Stimulated activated CD4-positive, alpha-beta T cell treated with anti-CD3 and anti-CD28 coated beads, Interleukin-4, amount 100 ng/mL, for 1 hour (primary cell): ENCODE results near the gene GCN1.
"Not testable (repeated sequence)": the region's sequence is repeated elsewhere in the genome, so short reads cannot be mapped to it uniquely, and the experiment has no call there.

Experiments
- DNase-seq: peaks from one replicate; pipeline ENCODE4 v3.0.0-alpha.2; 2020

Gene GCN1

DNA sequence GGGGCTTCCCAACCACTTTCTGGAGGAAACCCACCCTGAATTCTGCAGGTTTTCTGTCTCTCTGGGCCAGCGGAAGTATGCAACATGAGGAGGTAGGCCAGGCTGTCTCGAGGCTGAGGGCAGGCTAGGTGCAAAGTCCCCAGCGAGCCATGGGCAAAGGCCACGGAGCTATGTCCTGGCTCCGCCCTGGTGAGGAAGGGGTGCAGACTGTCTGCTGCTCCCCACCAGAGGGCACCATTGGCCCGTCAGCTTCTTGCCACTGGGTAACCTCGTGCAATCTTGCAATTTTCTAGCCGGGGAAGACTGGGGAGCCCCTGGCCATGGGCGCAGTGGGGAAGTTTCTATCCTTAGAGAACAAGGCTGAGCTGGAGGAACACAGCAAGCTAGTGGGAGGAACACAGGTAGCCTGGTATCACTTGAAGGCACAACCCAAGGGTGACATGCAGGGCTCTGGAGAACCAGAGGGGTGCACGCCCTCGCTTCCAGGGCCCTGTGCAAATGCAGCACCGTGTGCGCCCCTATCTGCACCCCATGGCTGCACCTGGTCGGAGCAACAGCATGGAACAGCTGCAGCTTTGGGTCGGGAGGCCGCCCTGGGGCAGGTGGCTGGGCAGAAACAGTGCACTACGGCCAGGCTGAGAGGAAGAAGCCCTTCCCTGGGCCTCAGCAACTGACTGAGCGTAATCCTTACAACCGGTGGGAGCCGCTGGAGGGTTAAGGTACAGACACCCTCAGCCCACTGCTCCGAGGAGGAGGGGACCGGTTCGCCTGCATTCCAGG lies 34.0 kb upstream of the GCN1 start:
- DNase-seq: peak; percentile 92

DNA sequence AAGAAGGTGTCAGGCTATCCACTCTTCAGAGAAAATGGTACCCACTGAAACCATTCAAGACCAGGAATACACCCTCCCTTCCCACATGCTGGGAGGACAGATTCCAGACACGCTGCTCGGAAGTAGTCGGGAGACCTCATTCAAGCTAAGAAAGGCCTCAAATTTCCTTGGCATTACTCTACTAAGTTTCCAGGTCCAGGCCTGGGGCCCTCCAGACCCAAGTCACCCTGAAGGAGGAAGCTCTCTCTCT lies 33.5 kb upstream of the GCN1 start:
- DNase-seq: no peak

DNA sequence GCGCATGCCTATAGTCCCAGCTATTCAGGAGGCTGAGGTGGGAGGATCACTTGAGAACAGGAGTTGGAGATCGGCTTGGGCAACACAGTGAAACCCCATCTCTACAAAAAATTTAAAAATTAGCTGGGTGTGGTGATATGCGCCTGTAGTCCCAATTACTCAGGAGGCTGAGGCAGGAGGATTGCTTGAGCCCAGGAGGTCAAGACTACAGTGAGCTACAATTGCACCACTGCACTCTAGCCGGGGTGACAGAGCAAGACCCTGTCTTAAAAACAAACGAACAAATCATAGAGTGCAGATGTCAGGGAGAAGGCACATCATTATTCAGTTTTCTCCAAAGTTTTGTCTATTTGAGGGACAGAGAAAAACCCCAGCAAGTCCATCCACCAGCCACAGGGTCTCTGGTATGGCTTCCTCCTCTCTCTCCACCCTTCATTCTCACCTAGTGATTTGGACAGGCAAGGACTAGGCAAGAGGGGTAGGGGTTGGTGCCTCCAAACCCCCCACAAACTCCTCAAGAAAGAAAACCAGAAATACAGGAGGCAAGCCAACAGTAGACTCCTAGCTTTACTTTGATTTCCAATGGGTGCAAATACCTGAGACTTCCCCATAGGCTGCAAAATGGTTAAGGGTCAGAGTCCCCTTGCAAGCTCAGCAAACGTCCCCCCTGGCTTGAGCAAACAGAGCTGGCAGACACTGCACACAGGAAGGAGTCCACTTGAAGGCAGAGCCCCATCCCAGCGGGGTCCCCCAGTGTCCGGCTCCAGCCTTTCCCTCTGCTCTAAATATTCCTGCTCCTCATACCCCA lies 32.9 kb upstream of the GCN1 start:
- DNase-seq: no peak

DNA sequence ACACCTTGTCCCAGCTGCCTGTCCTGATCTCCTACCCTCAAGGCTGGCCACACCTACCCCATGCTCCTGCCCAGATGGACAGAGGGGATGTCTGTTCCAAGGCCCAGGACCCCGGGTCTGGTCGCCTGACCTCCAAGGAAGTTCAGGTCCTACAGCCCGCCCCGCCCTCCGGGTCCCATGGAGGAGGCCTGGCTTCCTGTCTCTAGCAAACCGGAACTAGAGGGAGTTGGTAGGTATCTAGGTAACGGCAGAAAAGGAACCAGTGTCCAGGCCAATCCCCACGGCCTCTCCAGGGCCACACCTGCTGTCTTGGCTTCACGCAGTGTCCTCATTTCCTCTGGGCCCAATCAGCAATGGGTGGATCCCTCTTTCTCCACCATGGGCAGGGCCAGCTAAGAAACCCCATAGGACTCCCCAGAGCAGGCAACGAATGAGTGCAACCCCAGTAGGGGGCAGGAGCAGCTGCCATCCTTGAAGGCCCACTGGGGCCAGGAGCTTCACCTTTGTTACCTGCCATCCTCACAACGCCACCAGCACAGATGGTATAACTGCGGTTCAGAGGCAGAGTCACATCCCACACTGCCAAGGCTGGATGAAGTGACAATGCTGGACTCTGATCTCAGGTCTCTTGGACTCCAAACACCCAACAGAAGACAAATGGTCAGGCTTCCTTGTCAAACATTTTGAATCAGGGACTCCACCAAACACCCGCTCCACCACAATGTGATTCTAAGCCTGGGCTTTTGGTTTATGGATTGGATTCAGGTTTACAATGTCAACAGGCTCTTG lies 31.5 kb upstream of the GCN1 start:
- DNase-seq: no peak

DNA sequence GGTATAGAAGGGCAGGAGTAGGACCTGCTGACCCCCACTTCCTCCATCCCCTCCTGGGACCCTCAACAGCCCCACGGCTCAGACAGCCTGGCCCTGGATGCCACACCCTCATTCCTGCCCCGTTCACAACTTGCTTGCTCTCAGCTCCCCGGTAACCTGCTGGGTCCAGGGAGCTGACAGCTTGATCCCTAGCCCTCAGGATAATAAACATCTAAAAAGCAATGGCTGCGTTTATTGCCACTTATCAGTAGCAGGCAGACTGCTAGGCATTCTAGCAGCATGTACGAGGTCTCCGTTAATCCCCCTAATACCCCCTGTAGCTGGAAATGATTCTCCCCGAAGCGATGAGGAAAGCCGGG lies 30.7 kb upstream of the GCN1 start:
- no peak for DNase-seq

DNA sequence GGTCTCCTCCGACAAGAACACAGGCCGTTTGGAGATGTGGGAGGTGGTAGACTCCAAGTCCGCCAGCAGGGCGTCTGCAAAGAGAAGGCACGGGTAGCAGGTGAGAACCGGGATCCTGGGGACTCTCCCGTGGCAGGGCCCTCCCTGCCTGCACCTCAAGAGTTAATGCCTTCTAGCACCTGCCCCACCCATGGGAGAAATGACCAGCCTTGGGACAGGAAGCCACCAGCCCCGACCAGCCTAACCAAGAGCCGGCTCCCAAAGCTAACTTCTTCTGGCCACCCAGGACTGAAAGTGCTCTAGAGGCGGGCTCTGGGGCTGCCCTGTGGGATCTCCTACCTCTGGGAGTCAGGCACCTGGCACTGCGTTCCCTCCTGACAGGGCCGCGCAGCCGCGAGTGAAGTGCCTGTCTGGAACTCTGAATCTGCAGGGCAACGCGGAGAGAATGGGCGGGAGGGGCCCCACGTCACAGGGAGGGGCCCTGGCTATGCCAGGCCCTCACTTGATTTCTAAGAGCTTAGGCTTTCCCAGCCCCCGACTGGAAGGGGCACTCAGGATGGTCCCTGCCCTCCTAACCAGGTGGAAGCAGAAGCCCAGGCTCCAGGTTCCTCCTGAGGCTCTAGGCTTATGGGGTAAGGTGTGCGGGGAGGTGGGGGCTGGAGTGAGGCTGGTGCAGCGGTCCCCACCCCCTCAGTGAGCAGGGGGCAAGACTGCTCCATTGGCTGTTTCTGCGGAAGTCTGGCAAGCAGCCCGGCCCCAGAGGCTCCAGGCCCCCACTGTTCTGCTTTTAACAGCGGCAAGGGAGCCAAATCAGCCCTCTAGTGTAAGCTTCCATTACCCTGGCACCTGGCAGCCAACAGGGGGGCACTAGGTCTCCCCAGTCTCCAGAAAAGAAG lies 30.0 kb upstream of the GCN1 start:
- no peak for DNase-seq

DNA sequence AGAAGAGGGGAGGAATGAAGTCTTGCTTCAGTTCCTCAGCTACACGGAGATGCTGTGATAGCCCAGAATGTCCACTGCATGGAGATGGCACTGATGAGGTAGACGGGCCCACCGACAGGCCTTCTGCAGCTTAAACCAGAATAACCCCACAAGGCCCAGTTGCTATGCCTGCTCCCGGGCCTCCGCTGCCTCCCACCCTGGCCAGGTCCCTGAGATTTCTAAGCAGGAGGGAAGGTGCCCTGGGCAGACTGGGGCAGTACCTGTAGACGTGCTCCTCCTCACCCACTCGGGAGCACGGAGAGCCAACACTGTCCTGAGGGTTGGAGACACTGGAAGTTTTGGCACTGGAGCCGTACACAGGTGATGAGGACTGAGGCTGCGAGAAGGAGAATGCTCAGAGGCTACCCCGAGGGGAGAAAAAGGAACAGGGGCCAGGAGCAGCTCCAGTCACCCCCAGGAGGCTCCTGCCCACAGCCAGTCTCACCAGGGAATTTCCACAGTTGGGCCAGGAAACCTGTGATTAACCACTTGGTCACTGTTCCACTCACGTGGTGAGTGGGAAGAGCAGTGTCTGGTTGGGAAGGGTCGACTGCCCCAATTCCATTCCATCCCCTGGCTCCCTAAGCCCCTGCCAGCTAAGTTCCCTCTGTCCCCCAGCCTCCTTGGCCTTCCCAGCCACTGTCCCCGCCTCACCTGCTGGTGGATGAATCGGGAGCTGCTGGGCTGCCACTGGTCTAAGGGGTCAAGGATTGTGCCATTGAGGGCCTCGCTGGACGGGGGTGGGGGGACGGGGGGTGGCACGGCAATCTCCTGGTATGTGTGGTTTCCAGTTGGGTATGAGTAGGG lies 29.2 kb upstream of the GCN1 start:
- DNase-seq: no peak

DNA sequence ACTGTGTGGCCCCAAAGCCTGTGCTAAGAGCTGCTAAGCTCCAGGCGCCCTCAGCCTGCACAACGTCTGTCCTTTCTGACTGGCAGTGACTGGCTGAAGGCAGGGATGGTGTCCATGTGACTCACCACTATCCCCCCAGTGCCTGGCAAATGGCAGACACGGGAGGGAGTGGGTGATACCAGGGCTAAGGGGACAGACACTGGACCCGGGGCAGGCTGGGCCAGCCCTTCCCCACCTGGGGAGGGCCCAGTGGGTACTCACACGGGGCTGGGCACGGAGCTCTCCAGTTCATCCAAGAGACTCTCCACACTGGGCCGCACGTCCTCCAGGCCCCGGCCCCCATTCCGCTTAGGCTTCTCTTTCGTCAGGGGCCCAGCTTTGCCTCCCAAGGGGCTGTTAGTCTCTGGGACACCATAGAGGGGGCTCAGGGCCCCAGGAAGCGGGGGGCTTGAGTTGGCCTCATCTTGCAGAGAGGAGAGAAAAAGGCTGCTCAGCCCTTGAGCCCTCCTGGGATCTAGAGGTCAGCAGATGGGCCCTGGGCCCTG lies 27.8 kb upstream of the GCN1 start:
- no peak for DNase-seq

DNA sequence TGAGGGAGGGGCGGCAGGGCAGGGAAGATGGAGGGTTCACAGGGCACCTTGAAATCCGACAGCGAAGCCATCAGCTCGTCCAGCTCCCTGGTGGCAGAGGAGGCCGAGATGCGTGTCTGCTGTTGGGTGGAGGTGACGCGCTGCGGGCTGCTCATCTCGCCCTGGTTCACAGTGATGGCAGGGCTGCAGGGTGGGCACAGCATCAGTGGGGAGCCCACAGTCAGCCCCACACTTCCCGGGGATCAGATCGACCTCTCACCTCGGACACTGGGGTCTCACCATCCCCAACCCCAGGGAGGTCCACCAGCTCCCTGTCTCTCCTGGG lies 27.0 kb upstream of the GCN1 start:
- no peak for DNase-seq

DNA sequence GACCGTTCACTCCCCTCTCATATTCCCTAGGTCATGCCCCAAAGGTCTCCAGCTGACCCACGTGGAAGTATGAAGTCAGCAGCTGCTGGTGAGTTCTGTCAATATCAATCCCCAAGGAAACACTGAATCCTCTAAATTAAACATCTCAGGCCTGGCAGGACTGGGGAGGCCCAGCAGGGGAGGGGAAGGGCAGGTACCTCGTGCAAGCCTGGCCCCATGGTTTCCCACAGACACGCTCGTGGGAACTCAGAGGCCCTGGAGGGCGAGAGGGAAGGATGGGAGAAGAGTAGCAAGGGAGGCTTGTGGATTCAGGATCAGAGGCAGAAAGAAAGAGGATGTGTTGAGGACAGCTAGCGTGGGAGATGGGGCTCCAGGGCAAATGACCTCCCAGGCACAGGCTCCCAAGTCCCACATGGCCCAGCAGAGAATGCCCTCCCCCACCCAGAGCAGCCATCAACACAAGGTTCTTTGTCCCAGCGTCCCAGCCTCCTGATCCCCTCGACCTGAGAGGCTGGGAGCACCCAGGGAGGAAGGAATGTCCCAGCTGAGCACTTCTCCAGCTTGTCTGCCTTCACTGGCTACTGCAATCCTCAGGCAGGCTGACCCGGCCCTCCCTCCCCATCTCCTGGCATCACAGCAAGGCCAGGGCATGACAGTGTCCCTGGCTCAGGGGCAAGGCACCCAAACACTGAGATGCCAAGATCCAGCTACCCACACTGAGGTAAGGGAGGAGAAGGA lies 26.5 kb upstream of the GCN1 start:
- DNase-seq: no peak

DNA sequence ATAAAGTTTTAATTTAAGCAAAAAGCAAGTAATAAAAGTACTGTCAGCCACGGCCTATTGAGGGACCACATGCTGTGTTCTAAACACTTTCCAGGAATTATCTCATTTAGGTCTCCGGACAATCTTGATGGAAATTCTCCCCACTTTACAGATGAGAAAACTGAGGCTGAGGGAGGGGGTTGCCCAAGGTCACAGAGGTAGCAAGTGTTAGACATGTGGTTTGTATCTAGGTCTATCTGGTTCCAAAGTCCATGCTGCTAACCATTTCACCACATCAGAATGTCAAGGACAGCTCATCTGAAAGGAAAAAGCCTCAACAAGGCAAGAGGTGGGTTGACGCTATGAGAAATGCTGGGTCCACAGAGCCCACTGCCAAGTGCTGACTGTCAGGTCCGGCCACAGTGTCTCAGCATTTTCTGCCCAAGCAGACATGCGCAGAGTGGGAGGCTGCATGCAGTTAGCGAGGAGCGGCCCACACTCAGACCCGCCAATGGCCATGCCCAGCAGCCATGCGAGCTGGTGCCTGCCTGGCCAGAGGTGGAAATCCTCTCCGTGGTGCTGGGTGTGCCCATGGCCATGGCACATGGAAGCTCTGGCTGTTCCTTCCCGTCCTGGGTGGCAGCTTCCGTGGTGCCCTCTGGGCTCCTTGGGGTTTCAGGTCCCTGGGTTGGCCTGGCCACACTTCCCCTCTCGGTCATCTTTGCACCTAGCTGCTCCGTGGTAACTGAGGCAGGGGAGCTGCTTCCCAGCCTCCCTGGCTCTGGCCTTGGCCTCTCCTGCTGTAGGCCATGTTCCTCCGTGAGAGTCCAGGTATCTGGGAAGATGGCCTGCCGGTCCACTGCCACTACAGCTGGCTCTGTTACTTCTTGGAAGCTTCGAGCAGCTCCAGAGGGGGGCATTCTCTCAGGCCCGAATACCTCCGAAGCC lies 24.4 kb upstream of the GCN1 start:
- no peak for DNase-seq

DNA sequence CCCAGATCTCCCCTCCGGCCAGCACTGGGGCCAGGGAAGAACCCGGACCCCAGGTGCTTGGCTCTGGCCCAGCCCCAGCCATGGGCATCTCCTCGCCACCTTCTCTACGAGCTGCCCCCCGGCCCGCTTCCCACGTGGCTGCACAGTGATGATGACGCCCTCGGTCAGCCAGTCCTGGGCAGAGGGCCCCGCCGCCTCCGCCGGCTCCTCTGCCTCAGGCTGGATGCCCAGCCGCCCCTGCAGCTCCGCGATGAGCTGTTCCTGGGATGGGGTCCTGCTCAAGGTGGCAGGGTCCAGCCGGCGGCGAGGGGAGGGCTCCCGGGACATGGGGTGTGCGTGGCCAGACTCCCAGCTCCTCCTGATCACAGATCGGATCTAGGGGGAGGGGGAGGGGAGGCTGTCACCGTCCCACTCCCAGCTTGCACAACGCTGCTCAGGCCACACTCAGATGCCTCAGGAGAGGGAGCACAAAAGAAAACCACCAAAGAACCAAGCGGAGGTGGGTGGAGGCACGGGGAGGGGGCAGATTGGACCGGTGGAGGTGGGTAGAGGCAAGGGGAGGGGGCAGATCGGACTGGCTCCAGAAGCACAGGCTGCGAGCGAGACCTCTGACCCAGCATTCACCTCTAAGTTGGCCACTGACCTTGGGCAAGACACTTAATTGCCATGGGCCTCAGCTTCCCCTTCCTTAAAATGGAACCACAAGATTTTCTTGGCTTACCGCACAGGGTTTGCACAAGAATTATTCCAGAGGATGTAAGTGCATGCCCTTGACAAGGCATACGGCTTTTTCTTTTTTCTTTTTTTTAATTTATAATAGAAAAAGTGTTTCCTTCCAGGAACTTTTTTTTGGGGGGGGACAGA lies 22.5 kb upstream of the GCN1 start:
- no peak for DNase-seq

DNA sequence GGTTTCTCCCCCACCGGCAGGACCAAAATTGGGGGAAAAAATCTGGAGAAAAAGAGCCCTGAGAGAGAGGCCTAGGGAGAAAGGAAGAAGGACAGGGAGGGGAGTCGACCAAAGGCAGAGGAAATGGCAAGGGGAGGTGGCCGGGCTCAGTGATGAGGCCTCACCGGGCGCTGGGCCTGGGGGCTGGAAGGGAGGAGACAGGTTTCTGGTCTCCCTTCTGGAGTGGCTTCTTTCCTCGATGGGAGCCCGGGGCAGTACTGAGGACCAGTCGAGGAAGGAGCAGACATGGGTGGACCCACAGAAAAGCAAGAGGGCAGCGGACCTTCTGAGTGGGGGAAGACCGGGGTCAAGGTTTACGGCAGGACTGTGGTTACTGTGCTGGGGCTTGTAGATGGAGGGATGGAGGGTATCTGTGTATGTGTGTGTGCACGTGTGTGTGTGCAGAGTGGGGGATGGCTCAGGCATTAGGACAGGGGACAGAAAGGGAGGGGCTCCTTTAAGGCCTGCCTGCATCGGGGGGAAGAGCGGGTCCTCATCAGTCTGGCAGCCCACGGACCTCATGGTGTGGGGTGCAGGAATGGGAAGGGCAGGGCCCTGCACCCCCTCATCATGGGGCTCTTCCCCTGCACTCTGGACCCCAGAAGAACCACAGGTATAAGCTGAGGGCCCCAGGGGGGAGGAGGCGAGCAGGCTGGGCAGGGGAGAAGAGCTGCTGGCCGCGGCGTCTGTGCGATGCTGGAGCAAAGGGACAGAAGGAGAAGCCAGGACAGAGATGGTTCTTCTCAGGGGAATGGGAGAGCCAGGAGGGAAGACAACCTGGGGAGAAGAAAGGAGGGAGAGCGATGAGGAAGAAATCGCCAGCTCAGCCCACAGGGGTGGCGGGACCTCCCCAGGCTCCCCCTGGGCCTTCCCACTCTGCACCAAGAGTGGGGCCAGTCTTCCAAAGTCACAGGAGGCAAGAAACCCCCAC lies 21.5 kb upstream of the GCN1 start:
- DNase-seq: no peak

DNA sequence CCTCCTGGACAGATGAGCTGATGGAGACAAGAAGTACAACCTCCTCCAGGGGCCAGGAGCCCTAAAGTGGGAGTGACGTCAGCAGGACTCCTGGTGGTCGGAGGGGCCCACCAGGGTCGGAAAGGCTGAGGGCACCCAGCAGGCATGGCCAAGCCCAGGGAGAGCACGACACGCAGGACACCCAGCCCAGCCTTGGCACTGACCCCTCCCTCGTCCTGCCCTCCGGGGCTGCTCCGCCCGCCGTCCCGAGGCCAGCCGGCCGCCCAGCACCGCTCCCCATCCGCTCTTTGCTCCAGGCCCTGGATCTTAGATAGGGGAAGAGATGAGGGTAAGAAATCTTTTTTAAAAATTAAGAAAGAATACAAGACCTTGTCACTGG lies 20.8 kb upstream of the GCN1 start:
- DNase-seq: no peak

DNA sequence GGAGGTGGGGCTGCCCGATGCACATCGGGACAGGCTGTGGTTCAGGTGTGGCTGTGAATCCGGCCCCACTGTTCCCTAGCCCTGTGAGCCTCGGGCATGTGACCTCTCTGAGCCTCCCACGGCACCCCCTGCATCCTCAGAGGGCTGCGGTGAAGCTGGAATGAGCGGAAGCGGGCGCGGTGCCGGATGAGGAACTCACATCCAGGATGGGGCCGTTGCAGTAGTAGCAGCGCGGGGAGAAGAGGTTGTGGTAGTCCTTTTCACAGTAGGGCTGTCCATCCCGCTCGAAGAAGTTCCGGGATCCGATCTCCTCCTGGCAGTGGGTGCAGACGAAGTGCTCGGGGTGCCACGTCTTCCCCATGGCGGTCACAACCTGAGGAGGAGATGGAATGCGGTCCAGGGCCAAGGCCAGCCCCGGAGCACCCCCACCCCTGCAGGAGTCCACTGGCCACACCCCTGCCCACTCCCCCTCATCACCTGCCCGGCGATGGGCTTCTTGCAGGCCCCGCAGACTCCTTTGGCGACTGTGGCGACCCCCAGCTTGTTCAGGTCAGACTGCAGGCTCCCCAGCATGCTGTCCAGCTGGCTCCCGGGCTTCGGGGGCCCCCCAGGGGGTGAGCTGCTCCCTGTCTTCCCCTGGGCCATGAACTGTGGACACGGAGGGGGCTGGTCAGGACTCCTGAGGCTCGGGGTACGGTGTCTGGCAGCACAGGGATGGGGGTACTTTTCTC lies 20.3 kb upstream of the GCN1 start:
- no peak for DNase-seq

DNA sequence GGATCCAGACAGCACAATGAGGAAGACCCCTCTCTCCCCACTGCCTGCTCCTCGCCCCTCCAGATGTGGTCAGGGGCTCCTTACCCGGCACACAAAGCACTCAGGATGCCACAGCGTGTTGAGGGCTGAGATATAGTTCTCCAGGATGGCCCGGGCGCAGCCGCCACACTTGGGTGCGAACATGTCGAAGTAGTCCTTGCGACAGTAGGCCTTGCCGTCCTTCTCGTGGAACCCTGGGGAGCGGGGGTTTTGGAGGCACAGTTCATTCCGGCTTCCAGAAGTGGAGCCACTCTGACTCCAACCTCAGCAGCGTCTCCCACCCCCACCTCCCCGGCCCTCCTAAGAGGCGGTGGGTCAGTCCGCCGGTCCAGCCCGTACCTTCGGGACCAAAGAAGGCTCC lies 19.2 kb upstream of the GCN1 start:
- DNase-seq: no peak

DNA sequence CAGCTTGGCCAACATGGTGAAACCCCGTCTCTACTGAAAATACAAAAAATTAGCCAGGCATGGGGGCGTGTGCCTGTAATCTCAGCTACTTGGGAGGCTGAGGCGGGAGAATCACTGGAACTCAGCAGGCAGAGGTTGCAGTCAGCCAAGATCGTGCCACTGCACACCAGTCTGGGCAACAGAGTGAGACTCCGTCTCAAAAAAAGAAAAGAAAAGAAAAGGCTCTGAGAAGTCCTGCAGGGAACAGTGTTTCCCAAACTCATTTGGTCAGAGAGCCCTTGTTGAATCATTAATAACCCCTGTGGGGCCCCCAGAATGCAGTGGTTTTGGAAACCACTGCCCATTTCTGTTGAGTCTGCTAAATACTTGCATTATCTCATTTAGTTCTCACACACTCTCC lies 18.7 kb upstream of the GCN1 start:
- DNase-seq: not testable (repeated sequence)
